IPS-11a (cell line): ENCODE data around the gene GPC6.
"Not testable (repeated sequence)": the region's sequence is repeated elsewhere in the genome, so short reads cannot be mapped to it uniquely, and the experiment has no call there.

Experiments
- H3K4me3 ChIP-seq: one replicate; pipeline ENCODE4 v1.5.1; 2013; ENCODE audit warnings: low read depth, low read length, control low read depth

Gene GPC6

DNA sequence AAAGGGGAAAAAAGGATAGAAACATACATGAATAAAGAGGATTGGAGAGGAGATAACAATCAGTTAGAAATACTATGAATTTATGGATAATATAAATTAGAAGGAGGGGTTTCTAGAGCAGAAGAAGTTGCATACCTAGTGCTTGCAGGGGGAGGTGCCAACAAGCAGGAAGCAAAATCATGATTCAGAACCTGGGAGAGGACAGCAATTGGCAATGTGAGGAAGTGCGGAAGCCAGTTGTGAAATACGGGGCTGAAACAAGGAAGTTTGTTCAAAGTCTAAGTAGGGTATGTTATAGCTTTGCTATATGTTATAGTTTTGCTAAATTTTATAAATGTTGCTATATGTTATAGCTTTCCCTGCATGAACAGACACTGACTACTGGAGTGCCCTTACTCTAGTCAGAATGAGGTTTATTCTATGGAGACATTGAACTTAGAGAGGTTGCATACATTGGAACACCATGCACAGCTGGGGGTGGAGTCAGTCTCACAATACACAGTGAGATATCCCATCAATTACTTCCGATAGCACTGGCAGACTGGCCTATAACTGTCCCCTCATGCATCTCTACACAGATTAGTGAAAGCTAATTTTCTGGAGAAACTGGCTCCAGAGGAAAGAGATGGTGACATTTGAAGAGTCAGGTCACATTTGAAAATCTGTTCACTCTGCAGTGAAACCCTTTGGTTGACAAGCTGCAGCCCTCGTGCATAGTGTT, 92.1 kb downstream of the GPC6 start:
- H3K4me3 ChIP-seq, result no peak overlapping the region

GRCh38 chr13:93320942-93321341, 94.3 kb downstream of the GPC6 start:
- no peak overlapping the region for H3K4me3 ChIP-seq

DNA sequence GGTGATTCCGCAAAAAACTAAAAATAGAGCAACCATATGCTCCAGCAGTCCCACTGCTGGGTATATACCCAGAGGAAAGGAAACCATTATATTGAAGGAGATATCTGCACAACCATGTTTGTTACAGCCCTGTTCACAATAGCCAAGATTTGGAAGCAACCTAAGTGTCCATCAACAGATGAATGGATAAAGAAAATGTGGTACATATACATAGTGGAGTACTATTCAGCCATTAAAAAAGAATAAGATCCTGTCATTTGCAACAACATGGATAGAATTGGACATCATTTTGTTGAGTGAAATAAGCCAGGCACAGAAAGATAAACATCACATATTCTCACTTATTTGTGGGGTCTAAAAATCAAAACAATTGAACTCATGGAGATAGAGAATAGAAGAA, 97.3 kb downstream of the GPC6 start:
- H3K4me3 ChIP-seq, result not testable (repeated sequence)

DNA sequence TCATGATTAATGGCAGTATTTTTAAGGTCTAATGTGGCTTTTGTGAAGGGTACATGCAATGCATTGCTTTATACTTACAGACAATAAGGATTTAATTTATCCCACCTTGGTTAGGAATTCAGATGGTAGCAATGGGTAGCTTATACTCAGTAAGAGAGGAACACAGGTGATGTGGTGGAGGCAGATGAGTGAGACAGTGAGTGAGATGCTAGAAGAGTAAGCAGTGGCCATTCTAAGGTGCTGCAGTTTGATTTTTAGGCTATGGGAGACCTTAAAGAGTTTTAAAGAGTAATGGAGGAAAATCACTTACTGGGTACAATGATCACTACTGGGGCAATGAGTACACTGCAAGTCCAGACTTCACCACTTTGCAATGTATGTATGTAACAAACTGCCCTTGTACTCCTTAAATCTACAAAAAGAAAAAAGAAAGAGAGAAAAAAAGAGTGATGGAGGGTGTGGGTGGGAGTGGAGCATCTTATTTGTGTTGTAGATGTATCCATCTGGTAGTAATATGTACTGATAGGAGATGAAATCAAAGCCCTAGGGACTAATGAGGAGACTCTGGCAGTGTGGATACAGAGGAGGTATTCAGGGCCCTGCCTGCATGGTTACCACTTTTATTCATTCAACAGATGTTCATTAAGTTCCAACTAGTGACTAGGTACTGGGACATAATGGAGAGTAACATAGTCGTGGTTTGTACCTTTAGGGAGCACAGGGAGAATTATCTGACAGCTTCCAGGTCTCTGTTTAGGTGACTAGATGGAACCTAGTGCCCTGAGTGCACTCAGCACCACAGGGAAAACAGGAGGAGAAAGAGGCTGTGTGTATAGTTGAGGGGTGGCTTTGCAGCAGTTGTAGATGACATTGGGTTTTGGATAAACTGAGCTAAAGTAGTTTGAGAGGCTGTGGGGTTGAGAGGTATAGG, 99.0 kb downstream of the GPC6 start:
- no peak overlapping the region for H3K4me3 ChIP-seq

DNA sequence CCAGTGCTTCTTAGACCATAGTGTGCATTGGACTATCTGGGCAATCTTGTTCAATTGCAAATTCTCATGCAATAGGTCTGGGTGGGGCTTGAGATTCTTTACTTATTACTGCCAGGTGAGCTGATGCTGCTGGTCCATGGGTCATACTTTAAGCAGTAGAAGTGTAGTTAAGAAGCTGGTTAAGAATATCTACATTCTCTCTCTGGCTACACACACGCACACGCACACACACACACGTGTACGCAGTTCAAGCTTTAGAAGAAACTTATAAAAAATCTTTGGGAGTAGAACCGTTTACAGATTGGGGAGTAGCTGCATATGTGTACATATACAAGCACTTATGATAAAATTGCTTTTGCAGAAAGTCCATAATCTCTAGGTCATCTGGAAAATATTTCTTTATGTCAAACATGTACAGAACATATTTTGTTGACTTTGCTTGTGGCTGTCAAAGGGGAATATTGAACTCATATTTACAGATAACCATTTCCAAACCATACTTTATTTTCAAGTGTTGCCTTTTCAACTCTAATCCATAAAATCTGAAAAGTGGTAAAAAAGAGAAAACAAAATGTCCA, 99.7 kb downstream of the GPC6 start:
- H3K4me3 ChIP-seq, result no peak overlapping the region

DNA sequence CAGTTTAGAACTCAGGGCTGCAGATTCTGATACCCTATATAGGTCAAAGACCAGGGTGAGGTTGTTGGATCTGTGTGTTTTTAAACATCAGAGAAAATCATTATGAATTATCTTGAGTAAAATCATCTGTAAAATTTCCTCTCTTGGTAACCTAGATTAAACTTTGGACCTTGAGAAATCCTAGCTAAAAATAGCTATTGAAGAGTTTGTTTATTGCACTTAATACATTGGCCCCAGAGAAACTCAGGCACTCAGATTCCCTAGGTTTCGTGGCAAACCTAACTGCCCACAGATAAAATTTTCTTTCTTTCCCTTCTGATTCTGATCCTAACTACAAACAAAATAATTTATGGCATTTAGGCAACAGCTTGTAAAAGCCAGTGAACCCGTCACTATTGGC, 102.3 kb downstream of the GPC6 start:
- H3K4me3 ChIP-seq, result no peak overlapping the region

DNA sequence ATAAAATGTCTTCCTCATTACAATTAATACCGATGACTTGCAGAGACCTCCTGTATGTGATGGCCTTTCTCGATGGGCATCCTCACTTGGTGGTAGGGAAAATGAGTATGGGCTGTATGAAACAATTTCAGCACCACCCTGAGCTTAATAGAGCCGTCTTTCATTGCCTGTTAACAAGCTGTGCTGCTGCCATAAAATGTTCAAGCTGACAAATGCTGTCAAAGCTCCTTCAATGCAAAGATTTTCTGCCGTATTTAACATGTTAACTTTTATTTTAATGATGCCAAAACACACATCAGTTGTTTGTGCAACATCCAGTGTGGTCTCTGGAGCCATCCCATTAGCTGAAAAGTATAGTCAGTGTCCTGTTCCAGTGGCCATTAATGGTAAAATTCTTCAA, 110.1 kb downstream of the GPC6 start:
- H3K4me3 ChIP-seq, result no peak overlapping the region

GRCh38 chr13:93338030-93338429, 111.4 kb downstream of the GPC6 start:
- H3K4me3 ChIP-seq, result no peak overlapping the region

DNA sequence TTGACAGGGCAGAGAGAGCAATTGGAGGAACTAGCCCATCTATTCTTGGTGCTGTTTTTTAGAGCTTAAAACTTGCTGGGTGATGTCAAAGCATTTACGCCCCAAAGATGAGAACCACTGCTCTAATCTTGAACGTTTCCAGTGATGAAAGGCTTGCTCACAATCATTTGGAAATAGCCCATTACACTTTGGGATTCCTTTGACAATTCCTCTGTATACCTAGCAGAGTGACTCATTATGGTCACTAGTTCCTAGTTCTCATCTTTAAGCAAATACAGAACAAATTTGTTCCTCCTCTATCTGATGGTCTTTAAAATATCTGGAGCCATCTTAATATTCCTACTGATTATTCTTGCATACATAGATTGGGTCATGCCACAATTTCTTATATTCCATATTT, 112.3 kb downstream of the GPC6 start:
- no peak overlapping the region for H3K4me3 ChIP-seq

DNA sequence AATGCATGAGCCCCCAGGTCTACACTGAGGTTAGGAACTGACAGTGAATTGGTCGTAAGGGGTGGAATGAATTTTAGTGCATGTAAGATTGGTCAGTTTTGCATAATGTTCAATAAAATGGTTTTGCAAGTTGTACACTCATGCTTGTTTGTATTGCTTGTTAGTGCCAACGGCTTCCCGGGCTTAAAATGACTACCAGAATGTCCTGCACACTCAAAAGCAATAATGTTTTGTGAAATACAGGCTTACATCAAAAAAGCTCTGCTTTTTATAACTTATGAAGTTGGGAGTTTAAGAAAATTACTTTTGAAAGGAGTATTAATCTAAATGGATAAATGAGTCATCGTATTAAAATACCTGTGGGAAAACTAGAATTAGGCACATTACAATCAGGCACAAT, 112.9 kb downstream of the GPC6 start:
- H3K4me3 ChIP-seq, result no peak overlapping the region

GRCh38 chr13:93341517-93341916, 114.9 kb downstream of the GPC6 start:
- H3K4me3 ChIP-seq, result no peak overlapping the region

GRCh38 chr13:93343097-93343496, 116.5 kb downstream of the GPC6 start:
- no peak overlapping the region for H3K4me3 ChIP-seq

GRCh38 chr13:93344048-93344705, 117.6 kb downstream of the GPC6 start:
- no peak overlapping the region for H3K4me3 ChIP-seq

GRCh38 chr13:93345024-93345423, 118.4 kb downstream of the GPC6 start:
- H3K4me3 ChIP-seq, result no peak overlapping the region

DNA sequence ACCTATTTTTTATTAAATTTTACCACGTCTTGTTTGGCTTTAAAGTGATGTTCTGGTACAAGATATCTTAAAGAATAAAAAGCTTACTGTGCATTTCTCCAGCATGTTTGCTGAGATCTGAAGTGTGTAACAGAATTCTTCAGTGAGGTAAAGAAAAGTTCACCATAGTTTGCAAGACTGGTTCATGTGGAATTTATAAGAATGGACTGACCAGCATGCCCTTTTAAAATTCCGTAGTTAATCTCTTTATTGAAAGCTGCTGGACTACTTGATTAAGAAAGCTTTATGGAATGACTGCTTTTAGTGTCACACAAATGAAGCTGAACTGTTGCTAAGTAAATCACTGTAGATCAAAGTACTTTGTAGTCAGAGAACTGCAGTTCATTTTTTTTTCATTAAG, 119.2 kb downstream of the GPC6 start:
- H3K4me3 ChIP-seq, result no peak overlapping the region

- no peak overlapping the region for H3K4me3 ChIP-seq
Measured at GRCh38 chr13:93352616-93353015, 126.0 kb downstream of the GPC6 start.

- H3K4me3 ChIP-seq, result no peak overlapping the region
Measured at GRCh38 chr13:93355094-93355493, 128.5 kb downstream of the GPC6 start.

GRCh38 chr13:93356469-93356868, 129.9 kb downstream of the GPC6 start:
- no peak overlapping the region for H3K4me3 ChIP-seq

- no peak overlapping the region for H3K4me3 ChIP-seq
Measured at GRCh38 chr13:93360021-93360420, 133.4 kb downstream of the GPC6 start.

- H3K4me3 ChIP-seq, result no peak overlapping the region
Measured at GRCh38 chr13:93361703-93362102, 135.1 kb downstream of the GPC6 start.

DNA sequence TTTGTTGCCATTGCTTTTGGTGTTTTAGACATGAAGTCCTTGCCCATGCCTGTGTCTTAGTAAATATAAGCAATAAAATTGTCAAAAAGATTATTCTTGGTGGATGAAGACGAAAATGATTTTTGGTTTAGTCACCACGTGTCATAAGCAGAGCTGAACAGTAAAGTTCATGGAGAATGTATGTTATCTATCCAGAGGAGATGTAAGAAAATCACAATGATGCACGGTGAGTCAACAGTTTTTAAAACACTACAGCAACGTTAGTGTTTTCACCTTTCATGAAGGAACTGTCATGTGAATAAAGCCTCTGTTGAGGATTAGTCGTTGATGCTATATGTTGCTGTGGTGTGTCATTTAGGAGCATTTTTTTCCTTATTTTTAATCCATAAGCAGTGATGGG, 137.6 kb downstream of the GPC6 start:
- H3K4me3 ChIP-seq, result no peak overlapping the region
